Keratinocyte (primary cell): ENCODE data around the gene FN3KRP. TPM values are rescaled to one million over a fixed set of nuclear protein-coding genes. Genes with fewer than 3 reads are reported as not detected.

ENCODE experiments used
- DNase-seq: peaks from one replicate; pipeline ENCODE4 v3.0.0-alpha.2; 2011; ENCODE audit warnings: low read depth, missing footprints, low spot score
- FAIRE-seq: peaks from 2 replicates; lab custom pipeline; 2011; peaks lifted over from hg19 to GRCh38; lab: Jason Lieb, UNC
- H2AFZ ChIP-seq: 2 replicates; pipeline ENCODE4 v1.6.0; 2012; ENCODE audit warnings: low read length, control low read depth, inconsistent platforms; ENCODE audit not compliant: control insufficient read depth
- H3K27ac ChIP-seq: 2 replicates; pipeline ENCODE4 v1.5.1; 2011; ENCODE audit warnings: low read length; ENCODE audit not compliant: control insufficient read depth, insufficient read depth
- H3K27me3 ChIP-seq: 3 replicates; pipeline ENCODE4 v1.6.0; 2011; ENCODE audit warnings: low read length; ENCODE audit not compliant: control insufficient read depth, insufficient read depth; ENCODE audit errors: extremely low read depth
- H3K36me3 ChIP-seq, 2 experiments: 2 replicates in 1 of 2; 3 replicates in 1 of 2; pipeline ENCODE4 v1.5.1; 2011; ENCODE audit warnings: low read length in 2 of 2, mild to moderate bottlenecking in 1 of 2; ENCODE audit not compliant: control insufficient read depth in 2 of 2, insufficient read depth in 2 of 2; ENCODE audit errors: extremely low read depth in 1 of 2
- H3K4me1 ChIP-seq: 3 replicates; pipeline ENCODE4 v1.5.1; 2011; ENCODE audit warnings: low read length; ENCODE audit not compliant: control insufficient read depth, insufficient read depth; ENCODE audit errors: extremely low read depth
- H3K4me2 ChIP-seq: 3 replicates; pipeline ENCODE4 v1.6.0; 2011; ENCODE audit warnings: low read depth, low read length; ENCODE audit not compliant: control insufficient read depth, insufficient read depth; ENCODE audit errors: extremely low read depth
- H3K4me3 ChIP-seq, 3 experiments: fragments of 200-600 bp in 1 of 3; sonication (generic) in 1 of 3; 2 replicates in 2 of 3; 3 replicates in 1 of 3; pipeline ENCODE4 v1.5.1; 2011 to 2016; ENCODE audit warnings: low read length in 3 of 3, mild to moderate bottlenecking in 3 of 3, control low read depth in 2 of 3, inconsistent platforms in 1 of 3, low read depth in 1 of 3, mixed read lengths in 1 of 3, mixed run types in 1 of 3, moderate library complexity in 1 of 3; ENCODE audit not compliant: control insufficient read depth in 2 of 3, insufficient read depth in 2 of 3; ENCODE audit errors: extremely low read depth in 1 of 3
- H3K79me2 ChIP-seq: 2 replicates; pipeline ENCODE4 v1.6.0; 2012; ENCODE audit warnings: low read length; ENCODE audit not compliant: control insufficient read depth, insufficient read depth
- H3K9ac ChIP-seq: 3 replicates; pipeline ENCODE4 v1.6.0; 2011; ENCODE audit warnings: low read length; ENCODE audit not compliant: control insufficient read depth, insufficient read depth; ENCODE audit errors: extremely low read depth
- H3K9me1 ChIP-seq: 3 replicates; pipeline ENCODE4 v1.6.0; 2011; ENCODE audit warnings: low read length; ENCODE audit not compliant: control insufficient read depth, insufficient read depth; ENCODE audit errors: extremely low read depth
- H3K9me3 ChIP-seq: 2 replicates; pipeline ENCODE4 v1.5.1; 2012; ENCODE audit warnings: low read depth, low read length; ENCODE audit not compliant: control insufficient read depth
- H4K20me1 ChIP-seq: 3 replicates; pipeline ENCODE4 v1.6.0; 2011; ENCODE audit warnings: low read length; ENCODE audit not compliant: control insufficient read depth, insufficient read depth; ENCODE audit errors: extremely low read depth
- EZH2 ChIP-seq: IDR thresholded peaks from one replicate; pipeline ENCODE4 v1.6.1; 2012; ENCODE audit warnings: inconsistent platforms, mild to moderate bottlenecking, low read length, moderate library complexity
- dilution Hi-C: fragments of 300-500 bp; cut with MboI; formaldehyde crosslinking; loops from one replicate; pipeline ENCODE4 v1.7.0; 2020; ENCODE audit warnings: low sequenced_read_pairs; ENCODE audit not compliant: extremely low pct_ligation_motif_present
- polyA plus RNA-seq, 5 experiments: library from polyadenylated mRNA; depleted of rRNA in 3 of 5; stranded (reverse) in 3 of 5; stranded (forward) in 1 of 5; unstranded in 1 of 5; fragments of >200 nt; gene quantifications; 1 replicate in 1 of 5; 2 replicates in 3 of 5; 3 replicates in 1 of 5; pipeline versions ENCODE4 v1.2.1 to v1.2.3, GENCODE V29; 2011 to 2012; ENCODE audit warnings: missing spikeins in 2 of 5, low read depth in 1 of 5, low replicate concordance in 1 of 5
- TF ChIP-seq, protein P1 (sequence below), 3 experiments: IDR thresholded peaks in 1 of 3; conservative IDR thresholded peaks in 1 of 3; optimal IDR thresholded peaks in 1 of 3; 2 replicates in 2 of 3; 3 replicates in 1 of 3; pipeline versions ENCODE3 to v1.5.1; 2011; ENCODE audit warnings: low read length in 3 of 3, mild to moderate bottlenecking in 3 of 3, moderate library complexity in 2 of 3, control low read depth in 1 of 3, inconsistent platforms in 1 of 3; ENCODE audit not compliant: insufficient read depth in 2 of 3; ENCODE audit errors: extremely low read depth in 1 of 3

Gene FN3KRP
- polyA plus RNA-seq, 1 donor (not counting 4 experiments of a cell fraction or from before 2014, with no cell fraction given) = 25.7 TPM

DNA sequence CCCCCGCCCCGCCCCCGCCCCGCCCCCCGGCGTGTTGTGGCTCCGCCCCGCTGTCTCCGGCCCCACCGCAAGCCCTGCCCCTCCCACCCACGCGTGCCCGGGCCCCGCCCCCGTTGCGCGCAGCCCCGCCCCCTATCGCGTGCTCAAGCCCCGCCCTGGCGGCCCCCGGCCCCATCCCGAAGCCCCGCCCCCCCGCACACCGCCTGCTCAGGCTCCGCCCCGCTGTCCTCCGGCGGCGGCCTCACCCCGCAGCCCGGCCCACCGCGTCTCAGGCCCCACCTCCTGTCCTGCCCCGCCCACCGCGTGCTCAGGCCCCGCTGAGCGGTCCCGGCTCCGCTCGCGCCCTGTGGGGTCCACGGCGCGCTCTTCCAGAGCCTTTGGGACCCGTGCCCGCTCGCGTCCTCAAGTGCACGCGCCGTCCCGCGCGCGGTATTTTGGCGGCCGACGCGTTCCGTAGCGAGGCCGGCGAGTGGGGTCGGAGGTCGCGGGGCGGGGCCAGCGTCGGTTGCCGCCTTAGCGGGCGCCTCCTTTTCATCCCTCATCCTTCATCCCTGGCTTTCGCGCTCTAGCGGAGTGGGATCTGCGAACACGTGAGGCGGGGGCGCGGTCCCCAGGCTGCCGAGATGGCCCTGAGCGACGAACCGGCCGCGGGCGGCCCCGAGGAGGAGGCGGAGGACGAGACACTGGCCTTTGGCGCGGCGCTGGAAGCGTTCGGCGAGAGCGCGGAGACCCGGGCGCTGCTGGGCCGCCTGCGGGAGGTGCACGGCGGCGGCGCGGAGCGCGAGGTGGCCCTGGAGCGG is 35.3 kb downstream of the FN3KRP start, which contains the start of gene TBCD:
TBCD (plus strand) TSS at position 495 of the 800 bp plus-strand sequence; CDS start at position 624, 129 bp downstream.
- Histone ChIP-seq H3K36me3 (peaks cover 0 to 7% of the 10 kb centered on the region in 2 experiments), H3K27me3 (no peaks in the 10 kb centered on the region), H3K4me1 (peaks cover 26% of the 10 kb centered on the region), H3K9me1 (peaks cover 3% of the 10 kb centered on the region), H4K20me1 (no peaks in the 10 kb centered on the region), H3K9ac (peak within 1 kb of the TSS; percentile 79), H3K4me3 (peak within 1 kb of the TSS; percentile 83 to 88 (median 85)), H3K9me3 (no peaks in the 10 kb centered on the region), H3K4me2 (peak within 1 kb of the TSS; percentile 92), H3K79me2 (peaks cover 24% of the 10 kb centered on the region), H2AFZ (peak within 1 kb of the TSS; percentile 73), H3K27ac (peak within 1 kb of the TSS; percentile 55)
- FAIRE-seq = no peak
- no peak for DNase-seq
- dilution Hi-C loops = no loop called here
- TF ChIP-seq, protein P1, sequence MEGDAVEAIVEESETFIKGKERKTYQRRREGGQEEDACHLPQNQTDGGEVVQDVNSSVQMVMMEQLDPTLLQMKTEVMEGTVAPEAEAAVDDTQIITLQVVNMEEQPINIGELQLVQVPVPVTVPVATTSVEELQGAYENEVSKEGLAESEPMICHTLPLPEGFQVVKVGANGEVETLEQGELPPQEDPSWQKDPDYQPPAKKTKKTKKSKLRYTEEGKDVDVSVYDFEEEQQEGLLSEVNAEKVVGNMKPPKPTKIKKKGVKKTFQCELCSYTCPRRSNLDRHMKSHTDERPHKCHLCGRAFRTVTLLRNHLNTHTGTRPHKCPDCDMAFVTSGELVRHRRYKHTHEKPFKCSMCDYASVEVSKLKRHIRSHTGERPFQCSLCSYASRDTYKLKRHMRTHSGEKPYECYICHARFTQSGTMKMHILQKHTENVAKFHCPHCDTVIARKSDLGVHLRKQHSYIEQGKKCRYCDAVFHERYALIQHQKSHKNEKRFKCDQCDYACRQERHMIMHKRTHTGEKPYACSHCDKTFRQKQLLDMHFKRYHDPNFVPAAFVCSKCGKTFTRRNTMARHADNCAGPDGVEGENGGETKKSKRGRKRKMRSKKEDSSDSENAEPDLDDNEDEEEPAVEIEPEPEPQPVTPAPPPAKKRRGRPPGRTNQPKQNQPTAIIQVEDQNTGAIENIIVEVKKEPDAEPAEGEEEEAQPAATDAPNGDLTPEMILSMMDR (optimal IDR thresholded peaks at IDR 0.05 in 1 of 3, IDR thresholded peaks at IDR 0.05 in 1 of 3, conservative IDR thresholded peaks at IDR 0.05 in 1 of 3; ENCODE audit: extremely low read depth in 1 of 3, insufficient read depth in 2 of 3, low read length in 3 of 3) = no peak
- no peak for TF ChIP-seq EZH2

- Histone ChIP-seq H3K36me3 (peaks cover 2 to 8% of the 10 kb centered on the region in 2 experiments), H3K27ac (peak overlapping the region; percentile 55), H3K4me1 (peaks cover 26% of the 10 kb centered on the region), H3K9ac (peak overlapping the region; percentile 79), H3K9me1 (peaks cover 3% of the 10 kb centered on the region), H2AFZ (peak overlapping the region; percentile 50), H4K20me1 (no peaks in the 10 kb centered on the region), H3K79me2 (peaks cover 30% of the 10 kb centered on the region), H3K27me3 (no peaks in the 10 kb centered on the region), H3K9me3 (no peaks in the 10 kb centered on the region), H3K4me2 (peak overlapping the region; percentile 92), H3K4me3 (peak overlapping the region; percentile 83 to 88 (median 85))
- no peak for DNase-seq
- no peak for FAIRE-seq
- dilution Hi-C loops = no loop called here
- TF ChIP-seq, protein P1 (optimal IDR thresholded peaks at IDR 0.05 in 1 of 3, IDR thresholded peaks at IDR 0.05 in 1 of 3, conservative IDR thresholded peaks at IDR 0.05 in 1 of 3; ENCODE audit: extremely low read depth in 1 of 3, insufficient read depth in 2 of 3, low read length in 3 of 3) = no peak
- no peak for TF ChIP-seq EZH2
Measured at GRCh38 chr17:82752371-82753200, 36.1 kb downstream of the FN3KRP start.
